MM.1S (cell line): Measurements from ENCODE around the gene PPWD1.

Experiments used
- EZH2 ChIP-seq: fragments of 300-600 bp; sonication (generic); optimal IDR thresholded peaks from 2 replicates; pipeline ENCODE3; 2017; ENCODE audit warnings: low read depth, mild to moderate bottlenecking, antibody characterized with exemption, low read length, mixed read lengths
- EZH2phosphoT487 ChIP-seq: fragments of 300-600 bp; sonication (generic); IDR thresholded peaks from 2 replicates; pipeline ENCODE4 v1.6.1; 2018; ENCODE audit warnings: antibody characterized with exemption, low read length
- TF ChIP-seq, protein P1 (sequence below): fragments of 300-600 bp; sonication (generic); IDR thresholded peaks from 2 replicates; pipeline ENCODE4 v1.5.1; 2016; ENCODE audit warnings: antibody characterized with exemption, low read length, mixed read lengths

DNA sequence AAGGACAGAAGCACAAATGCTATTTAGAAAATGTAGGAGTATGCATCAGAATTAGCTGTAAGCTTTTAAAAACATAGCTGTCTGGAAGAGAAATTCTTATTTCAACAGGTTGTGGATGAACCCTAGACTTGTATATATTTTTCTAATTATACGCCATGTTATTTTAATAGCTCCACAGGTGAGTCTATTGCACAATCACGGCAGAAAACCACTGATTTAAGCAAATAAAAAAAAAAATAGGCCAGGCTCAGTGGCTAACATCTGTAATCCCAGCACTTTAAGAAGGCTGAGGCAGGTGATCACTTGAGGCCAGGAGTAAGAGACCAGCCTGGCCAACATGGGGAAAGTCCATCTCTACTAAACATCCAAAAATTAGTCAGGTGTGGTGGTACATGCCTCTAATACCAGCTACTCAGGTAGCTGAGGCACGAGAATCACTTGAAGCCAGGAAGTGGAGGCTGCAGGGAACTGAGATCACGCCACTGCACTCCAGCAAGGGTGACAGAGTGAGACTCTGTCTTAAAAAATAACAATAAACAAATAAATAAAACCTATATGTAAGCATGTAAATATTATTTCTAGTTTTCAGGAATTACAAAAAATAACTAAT lies 49.3 kb downstream of the PPWD1 start:
- TF ChIP-seq, protein P1, sequence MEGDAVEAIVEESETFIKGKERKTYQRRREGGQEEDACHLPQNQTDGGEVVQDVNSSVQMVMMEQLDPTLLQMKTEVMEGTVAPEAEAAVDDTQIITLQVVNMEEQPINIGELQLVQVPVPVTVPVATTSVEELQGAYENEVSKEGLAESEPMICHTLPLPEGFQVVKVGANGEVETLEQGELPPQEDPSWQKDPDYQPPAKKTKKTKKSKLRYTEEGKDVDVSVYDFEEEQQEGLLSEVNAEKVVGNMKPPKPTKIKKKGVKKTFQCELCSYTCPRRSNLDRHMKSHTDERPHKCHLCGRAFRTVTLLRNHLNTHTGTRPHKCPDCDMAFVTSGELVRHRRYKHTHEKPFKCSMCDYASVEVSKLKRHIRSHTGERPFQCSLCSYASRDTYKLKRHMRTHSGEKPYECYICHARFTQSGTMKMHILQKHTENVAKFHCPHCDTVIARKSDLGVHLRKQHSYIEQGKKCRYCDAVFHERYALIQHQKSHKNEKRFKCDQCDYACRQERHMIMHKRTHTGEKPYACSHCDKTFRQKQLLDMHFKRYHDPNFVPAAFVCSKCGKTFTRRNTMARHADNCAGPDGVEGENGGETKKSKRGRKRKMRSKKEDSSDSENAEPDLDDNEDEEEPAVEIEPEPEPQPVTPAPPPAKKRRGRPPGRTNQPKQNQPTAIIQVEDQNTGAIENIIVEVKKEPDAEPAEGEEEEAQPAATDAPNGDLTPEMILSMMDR: no peak
- TF ChIP-seq EZH2 (no peak), EZH2phosphoT487 (no peak)
